ENCODE results near the gene FAM83F. TPM values are rescaled to one million over a fixed set of nuclear protein-coding genes. Genes with fewer than 3 reads are reported as not detected.

FAM83F gene
- total RNA-seq, 1 donor from 2014 or later: 1.1 TPM

DNA sequence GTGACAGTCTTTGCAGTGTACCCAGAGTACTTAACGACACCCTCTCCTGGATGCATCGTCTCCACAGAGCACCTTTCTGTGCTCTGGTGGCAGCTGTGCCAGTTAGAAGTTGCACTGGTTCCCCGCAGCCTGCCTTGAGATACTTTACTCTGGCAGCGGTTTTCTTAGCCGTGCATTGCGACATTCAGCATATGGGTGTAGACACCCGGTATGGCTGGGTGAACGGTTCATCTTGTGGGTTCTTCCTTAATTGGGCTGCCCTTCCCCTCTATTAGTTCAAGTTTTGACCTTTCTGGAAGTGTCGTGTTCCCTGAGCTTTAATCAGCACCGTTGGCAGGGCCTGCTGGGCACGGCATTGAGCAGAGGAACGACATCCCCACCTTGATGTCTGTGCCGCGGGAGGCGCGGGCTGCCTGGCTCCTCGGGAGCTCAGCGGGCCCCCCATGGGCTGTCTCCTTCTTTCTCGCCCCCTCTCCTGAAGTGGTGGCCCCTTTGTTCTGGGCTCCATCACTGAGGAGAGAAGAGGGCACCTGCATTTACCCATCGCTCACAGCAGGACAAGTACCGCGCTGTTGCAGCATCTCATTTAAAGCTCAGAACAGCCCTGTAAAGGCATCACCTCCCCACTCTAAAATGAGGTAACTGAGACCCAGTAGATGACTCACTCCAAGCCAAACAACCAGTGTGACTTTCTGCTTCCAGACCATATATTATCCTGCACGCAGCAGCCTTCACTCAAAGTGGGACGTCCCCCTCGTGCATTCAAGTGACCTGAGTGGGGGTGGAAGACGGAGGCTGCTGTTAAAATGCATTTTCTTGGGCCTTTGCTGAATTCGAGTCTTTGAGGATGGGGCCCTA lies 13.3 kb downstream of the FAM83F start:
- no peak for DNase-seq
- Mint-ChIP-seq H3K4me3 (ENCODE audit: unreplicated experiment) (no peak overlapping the region), H3K36me3 (ENCODE audit: unreplicated experiment) (no peaks in the 10 kb centered on the region), H3K27ac (ENCODE audit: unreplicated experiment) (no peak overlapping the region), H3K27me3 (ENCODE audit: unreplicated experiment) (peaks cover 11% of the 10 kb centered on the region), H3K4me1 (ENCODE audit: low read depth, unreplicated experiment) (peaks cover 46% of the 10 kb centered on the region), H3K9me3 (ENCODE audit: unreplicated experiment) (peaks cover 5% of the 10 kb centered on the region)
- TF ChIP-seq, protein P1, sequence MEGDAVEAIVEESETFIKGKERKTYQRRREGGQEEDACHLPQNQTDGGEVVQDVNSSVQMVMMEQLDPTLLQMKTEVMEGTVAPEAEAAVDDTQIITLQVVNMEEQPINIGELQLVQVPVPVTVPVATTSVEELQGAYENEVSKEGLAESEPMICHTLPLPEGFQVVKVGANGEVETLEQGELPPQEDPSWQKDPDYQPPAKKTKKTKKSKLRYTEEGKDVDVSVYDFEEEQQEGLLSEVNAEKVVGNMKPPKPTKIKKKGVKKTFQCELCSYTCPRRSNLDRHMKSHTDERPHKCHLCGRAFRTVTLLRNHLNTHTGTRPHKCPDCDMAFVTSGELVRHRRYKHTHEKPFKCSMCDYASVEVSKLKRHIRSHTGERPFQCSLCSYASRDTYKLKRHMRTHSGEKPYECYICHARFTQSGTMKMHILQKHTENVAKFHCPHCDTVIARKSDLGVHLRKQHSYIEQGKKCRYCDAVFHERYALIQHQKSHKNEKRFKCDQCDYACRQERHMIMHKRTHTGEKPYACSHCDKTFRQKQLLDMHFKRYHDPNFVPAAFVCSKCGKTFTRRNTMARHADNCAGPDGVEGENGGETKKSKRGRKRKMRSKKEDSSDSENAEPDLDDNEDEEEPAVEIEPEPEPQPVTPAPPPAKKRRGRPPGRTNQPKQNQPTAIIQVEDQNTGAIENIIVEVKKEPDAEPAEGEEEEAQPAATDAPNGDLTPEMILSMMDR (IDR thresholded peaks at IDR 0.05; ENCODE audit: partially characterized antibody, unreplicated experiment): no peak

DNA sequence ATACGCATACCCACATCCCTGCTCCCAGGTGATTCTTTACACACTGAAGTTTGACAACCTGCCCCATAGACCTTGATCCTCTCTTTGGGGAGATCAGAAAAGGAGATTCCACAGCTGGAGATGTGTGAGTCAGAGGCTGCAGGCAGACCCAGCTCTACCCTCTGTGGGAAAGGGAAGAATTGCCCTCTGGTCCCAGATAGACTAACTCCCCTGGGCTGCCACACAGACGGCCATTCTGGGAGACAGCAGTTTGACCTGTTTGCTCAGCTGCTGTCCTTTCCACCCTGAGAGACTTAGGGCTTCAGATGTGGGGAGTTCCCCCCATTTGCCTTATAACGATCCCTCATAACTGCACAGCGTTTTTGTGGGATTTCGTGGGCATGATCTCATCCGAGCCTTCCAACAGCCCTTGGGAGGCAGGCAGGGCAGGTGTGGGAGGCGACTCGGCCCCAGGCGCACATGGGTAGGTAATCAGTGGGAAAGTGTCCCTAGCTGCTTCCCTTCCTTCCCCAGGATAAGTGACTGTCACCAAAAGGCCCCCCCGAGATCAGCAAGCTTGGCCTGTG lies 14.1 kb downstream of the FAM83F start:
- DNase-seq: peak; percentile 13
- Mint-ChIP-seq H3K4me3 (ENCODE audit: unreplicated experiment) (peak overlapping the region; percentile 40), H3K27ac (ENCODE audit: unreplicated experiment) (no peak overlapping the region), H3K36me3 (ENCODE audit: unreplicated experiment) (no peaks in the 10 kb centered on the region), H3K27me3 (ENCODE audit: unreplicated experiment) (peaks cover 11% of the 10 kb centered on the region), H3K9me3 (ENCODE audit: unreplicated experiment) (peaks cover 5% of the 10 kb centered on the region), H3K4me1 (ENCODE audit: low read depth, unreplicated experiment) (peaks cover 46% of the 10 kb centered on the region)
- TF ChIP-seq, protein P1 (IDR thresholded peaks at IDR 0.05; ENCODE audit: partially characterized antibody, unreplicated experiment): no peak

DNA sequence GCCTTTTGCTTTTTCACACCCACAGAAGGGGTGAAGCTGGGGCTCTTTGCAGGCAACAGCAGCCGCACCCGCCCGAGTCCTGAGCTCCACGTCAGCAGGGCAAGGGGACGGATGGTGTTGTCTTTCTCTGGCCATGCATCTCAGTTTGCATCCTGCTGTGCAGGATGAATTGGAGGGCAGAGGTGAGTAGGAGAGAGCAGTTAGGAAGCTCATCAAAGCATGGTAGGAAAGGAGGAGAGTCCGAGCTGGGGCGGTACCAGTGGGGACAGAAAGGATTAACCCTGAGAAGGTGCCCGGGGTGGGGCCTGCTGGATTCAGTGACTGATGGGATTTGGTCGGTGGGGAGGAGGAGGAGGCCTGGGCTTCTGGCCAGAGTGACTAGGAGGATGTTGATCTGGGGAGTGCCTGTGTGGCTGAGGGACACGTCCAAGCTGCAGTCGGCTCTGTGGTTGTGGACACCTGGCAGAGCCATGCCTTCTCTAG lies 14.6 kb downstream of the FAM83F start:
- peak overlapping the region; percentile 40 for H3K4me3 Mint-ChIP-seq (ENCODE audit: unreplicated experiment)
- TF ChIP-seq, protein P1 (IDR thresholded peaks at IDR 0.05; ENCODE audit: partially characterized antibody, unreplicated experiment): no peak
- peak overlapping the region; percentile 43 for H3K27ac Mint-ChIP-seq (ENCODE audit: unreplicated experiment)
- peaks cover 11% of the 10 kb centered on the region for H3K27me3 Mint-ChIP-seq (ENCODE audit: unreplicated experiment)
- DNase-seq: peak; percentile 38
- H3K4me1 Mint-ChIP-seq (ENCODE audit: low read depth, unreplicated experiment): peaks cover 44% of the 10 kb centered on the region
- peaks cover 5% of the 10 kb centered on the region for H3K9me3 Mint-ChIP-seq (ENCODE audit: unreplicated experiment)
- no peaks in the 10 kb centered on the region for H3K36me3 Mint-ChIP-seq (ENCODE audit: unreplicated experiment)

DNA sequence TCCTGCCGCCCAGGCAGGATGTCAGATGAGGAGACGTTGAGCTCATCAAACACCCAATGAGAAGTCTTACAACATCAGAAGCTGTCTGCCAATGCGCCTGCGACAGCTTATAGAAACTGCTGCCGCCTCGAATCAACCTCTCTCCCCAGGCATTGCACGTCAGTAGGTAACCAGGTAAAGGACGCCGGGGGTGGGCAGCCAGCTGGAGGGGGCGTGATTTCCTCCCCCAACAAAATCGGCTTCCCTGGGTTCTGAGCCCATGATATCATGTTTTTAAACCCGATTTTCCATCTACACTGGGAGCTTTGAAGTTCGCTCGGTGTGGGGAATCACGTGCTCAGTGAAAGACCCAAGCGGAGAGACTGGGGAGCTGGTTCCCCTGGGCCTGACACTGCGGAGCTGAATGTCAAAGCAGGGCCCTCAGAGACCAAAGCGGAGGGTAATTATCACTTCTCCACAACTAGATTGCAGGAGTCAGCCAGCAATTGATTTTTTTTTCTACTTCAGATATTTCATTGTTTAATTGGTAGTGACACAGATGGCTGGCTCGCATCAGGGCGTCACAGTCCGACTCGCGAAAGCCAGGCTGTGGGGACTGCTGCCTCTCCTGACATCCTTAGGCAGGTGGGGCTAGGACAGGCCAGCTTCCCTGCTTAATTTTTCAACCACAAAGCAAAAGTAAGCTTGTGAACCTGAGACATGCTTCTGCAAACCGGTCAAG lies 15.4 kb downstream of the FAM83F start:
- H3K36me3 Mint-ChIP-seq (ENCODE audit: unreplicated experiment): no peaks in the 10 kb centered on the region
- DNase-seq: peak; percentile 51
- peaks cover 5% of the 10 kb centered on the region for H3K9me3 Mint-ChIP-seq (ENCODE audit: unreplicated experiment)
- H3K4me1 Mint-ChIP-seq (ENCODE audit: low read depth, unreplicated experiment): peaks cover 42% of the 10 kb centered on the region
- H3K4me3 Mint-ChIP-seq (ENCODE audit: unreplicated experiment): peak overlapping the region; percentile 40
- H3K27me3 Mint-ChIP-seq (ENCODE audit: unreplicated experiment): peaks cover 11% of the 10 kb centered on the region
- TF ChIP-seq, protein P1 (IDR thresholded peaks at IDR 0.05; ENCODE audit: partially characterized antibody, unreplicated experiment): no peak
- peak overlapping the region; percentile 83 for H3K27ac Mint-ChIP-seq (ENCODE audit: unreplicated experiment)
